ENCODE results near the gene WWOX.

DNA sequence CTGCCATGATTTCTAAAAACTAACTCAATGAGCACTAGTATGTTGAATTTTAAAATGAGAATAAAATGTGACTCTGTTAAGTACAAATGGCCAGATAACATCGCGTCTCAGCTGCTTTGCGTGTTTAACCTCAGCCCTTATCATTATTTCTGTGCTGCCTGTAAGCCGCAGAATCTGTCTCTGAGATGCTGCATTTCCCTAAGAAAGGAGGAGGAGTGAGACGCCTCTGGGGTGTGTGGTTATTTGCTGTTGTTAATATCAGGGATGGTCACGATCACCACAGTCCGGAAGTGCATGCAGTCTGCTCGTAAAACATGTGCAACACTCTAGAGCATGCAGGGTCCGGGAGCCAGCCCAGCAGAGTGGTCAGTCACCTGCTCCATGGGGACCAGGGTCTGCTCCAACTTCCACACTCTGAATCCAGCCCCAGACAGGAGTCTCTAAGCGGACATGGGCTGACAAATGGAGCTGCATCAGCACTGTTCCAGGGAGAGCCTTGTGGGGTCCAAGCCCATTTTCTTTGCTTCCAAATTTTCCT is 1158.6 kb downstream of the WWOX start:
- TF ChIP-seq, protein P1, sequence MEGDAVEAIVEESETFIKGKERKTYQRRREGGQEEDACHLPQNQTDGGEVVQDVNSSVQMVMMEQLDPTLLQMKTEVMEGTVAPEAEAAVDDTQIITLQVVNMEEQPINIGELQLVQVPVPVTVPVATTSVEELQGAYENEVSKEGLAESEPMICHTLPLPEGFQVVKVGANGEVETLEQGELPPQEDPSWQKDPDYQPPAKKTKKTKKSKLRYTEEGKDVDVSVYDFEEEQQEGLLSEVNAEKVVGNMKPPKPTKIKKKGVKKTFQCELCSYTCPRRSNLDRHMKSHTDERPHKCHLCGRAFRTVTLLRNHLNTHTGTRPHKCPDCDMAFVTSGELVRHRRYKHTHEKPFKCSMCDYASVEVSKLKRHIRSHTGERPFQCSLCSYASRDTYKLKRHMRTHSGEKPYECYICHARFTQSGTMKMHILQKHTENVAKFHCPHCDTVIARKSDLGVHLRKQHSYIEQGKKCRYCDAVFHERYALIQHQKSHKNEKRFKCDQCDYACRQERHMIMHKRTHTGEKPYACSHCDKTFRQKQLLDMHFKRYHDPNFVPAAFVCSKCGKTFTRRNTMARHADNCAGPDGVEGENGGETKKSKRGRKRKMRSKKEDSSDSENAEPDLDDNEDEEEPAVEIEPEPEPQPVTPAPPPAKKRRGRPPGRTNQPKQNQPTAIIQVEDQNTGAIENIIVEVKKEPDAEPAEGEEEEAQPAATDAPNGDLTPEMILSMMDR (IDR thresholded peaks at IDR 0.05; ENCODE audit: insufficient read depth, low read depth, low read length) = no peak
- no peak for TF ChIP-seq EZH2 (IDR thresholded peaks at IDR 0.05; ENCODE audit: insufficient read depth, low read length)
